WTC11 (cell line): ENCODE measurements around the gene EHD3. TPM values are rescaled to one million over a fixed set of nuclear protein-coding genes. Genes with fewer than 3 reads are reported as not detected.
"Not testable (repeated sequence)": the region's sequence is repeated elsewhere in the genome, so short reads cannot be mapped to it uniquely, and the experiment has no call there.

Experiments used
- ATAC-seq: fragments of 200-7000 bp; cut with Tn5 transposase; 2 replicates; pipeline ENCODE4 v1.10.0; 2021; ENCODE audit warnings: mild to moderate bottlenecking, moderate library complexity
- CTCF ChIA-PET: fragments of 300-600 bp; sonication (Branson Sonifier 250); formaldehyde crosslinking; loops from one replicate; lab custom pipeline; 2021; ENCODE audit warnings: antibody characterized with exemption; lab: Charles Lee
- POLR2A ChIA-PET: fragments of 350-600 bp; sonication (Branson Sonifier 250); formaldehyde crosslinking; loops from one replicate; lab custom pipeline; 2021; ENCODE audit warnings: antibody characterized with exemption; lab: Charles Lee
- DNase-seq: peaks from one replicate; pipeline ENCODE4 v3.0.0; 2021; ENCODE audit warnings: low spot score
- H3K27ac Mint-ChIP-seq: 2 replicates; pipeline ENCODE4 v1.8.0; 2021; ENCODE audit warnings: mixed read lengths
- H3K27me3 Mint-ChIP-seq: 2 replicates; pipeline ENCODE4 v1.8.0; 2021; ENCODE audit warnings: low read depth, mild to moderate bottlenecking, moderate library complexity, mixed read lengths
- H3K36me3 Mint-ChIP-seq: 2 replicates; pipeline ENCODE4 v1.8.0; 2021; ENCODE audit warnings: mixed read lengths
- H3K4me1 Mint-ChIP-seq: 2 replicates; pipeline ENCODE4 v1.8.0; 2022; ENCODE audit warnings: mixed read lengths
- H3K4me3 Mint-ChIP-seq: 2 replicates; pipeline ENCODE4 v1.8.0; 2021; ENCODE audit warnings: mild to moderate bottlenecking, moderate library complexity, mixed read lengths
- H3K9me3 Mint-ChIP-seq: 2 replicates; pipeline ENCODE4 v1.8.0; 2021; ENCODE audit warnings: mixed read lengths
- ATF1 ChIP-seq: sonication (generic); formaldehyde crosslinking; IDR thresholded peaks from 2 replicates; pipeline ENCODE4 v1.8.1; 2023; ENCODE audit warnings: mild to moderate bottlenecking, moderate library complexity, missing genetic modification reagents
- CREB1 ChIP-seq: sonication (generic); formaldehyde crosslinking; IDR thresholded peaks from 2 replicates; pipeline ENCODE4 v1.8.0; 2023; ENCODE audit warnings: mild to moderate bottlenecking, missing genetic modification reagents
- E2F5 ChIP-seq: sonication (generic); formaldehyde crosslinking; IDR thresholded peaks from 2 replicates; pipeline ENCODE4 v1.8.1; 2022; ENCODE audit warnings: mild to moderate bottlenecking, moderate library complexity, missing genetic modification reagents
- GRHL2 ChIP-seq: fragments of 250-450 bp; sonication (Bioruptor Pico); IDR thresholded peaks from 2 replicates; pipeline ENCODE4 v1.8.0; 2022; ENCODE audit warnings: mild to moderate bottlenecking, moderate library complexity; ENCODE audit not compliant: insufficient replicate concordance, severe bottlenecking
- PRRX2 ChIP-seq: fragments of 250-450 bp; sonication (Bioruptor Pico); IDR thresholded peaks from 2 replicates; pipeline ENCODE4 v1.8.0; 2021; ENCODE audit warnings: mild to moderate bottlenecking
- ZNF121 ChIP-seq: sonication (generic); formaldehyde crosslinking; IDR thresholded peaks from 2 replicates; pipeline ENCODE4 v1.8.0; 2023; ENCODE audit warnings: missing genetic modification reagents
- ZNF423 ChIP-seq: fragments of 250-450 bp; sonication (Bioruptor Pico); IDR thresholded peaks from 2 replicates; pipeline ENCODE4 v2.1.2; 2022; ENCODE audit warnings: mild to moderate bottlenecking, moderate library complexity
- total RNA-seq: library from RNA; stranded (reverse); gene quantifications from 3 replicates; pipeline ENCODE4 v1.2.3, GENCODE V29; 2021
- TF ChIP-seq, protein P1 (sequence below): sonication (generic); formaldehyde crosslinking; IDR thresholded peaks from 2 replicates; pipeline ENCODE4 v1.8.0; 2022; ENCODE audit warnings: mild to moderate bottlenecking, missing genetic modification reagents
- TF ChIP-seq, protein P2 (sequence below): sonication (generic); formaldehyde crosslinking; IDR thresholded peaks from 2 replicates; pipeline ENCODE4 v1.8.1; 2022; ENCODE audit warnings: low read depth, mild to moderate bottlenecking, moderate library complexity, missing genetic modification reagents, borderline replicate concordance
- TF ChIP-seq, protein P3 (sequence below): sonication (generic); formaldehyde crosslinking; IDR thresholded peaks from 2 replicates; pipeline ENCODE4 v1.8.0; 2022; ENCODE audit warnings: mild to moderate bottlenecking, missing genetic modification reagents
- TF ChIP-seq, protein P4 (sequence below): sonication (generic); formaldehyde crosslinking; IDR thresholded peaks from 2 replicates; pipeline ENCODE4 v1.8.0; 2023; ENCODE audit warnings: mild to moderate bottlenecking, missing genetic modification reagents

EHD3 gene
- total RNA-seq, 1 experiment from 2014 or later, result 10.0 TPM

GRCh38 chr2:31277621-31278020 is 43.7 kb downstream of the EHD3 start:
- no peak for ATAC-seq
- no peak for DNase-seq
- H3K9me3 Mint-ChIP-seq, result no peaks in the 10 kb centered on the region; the same call in 1 of the 2 replicates
- H3K27ac Mint-ChIP-seq, result no peak overlapping the region
- H3K36me3 Mint-ChIP-seq, result no peaks in the 10 kb centered on the region
- ChIA-PET POLR2A (interaction anchor here (0.8 kb wide), 1 partner anchor 16 kb away, joined by 4 read pairs; no protein-coding TSS in a partner anchor), CTCF (no interaction called here)
- TF ChIP-seq ZNF121 (CRISPR knock-in tag) (no peak), GRHL2 (CRISPR knock-in tag) (no peak), ZNF423 (CRISPR knock-in tag) (no peak), CREB1 (CRISPR knock-in tag) (no peak), PRRX2 (CRISPR knock-in tag) (no peak), E2F5 (CRISPR knock-in tag) (no peak)
- TF ChIP-seq, protein P1, sequence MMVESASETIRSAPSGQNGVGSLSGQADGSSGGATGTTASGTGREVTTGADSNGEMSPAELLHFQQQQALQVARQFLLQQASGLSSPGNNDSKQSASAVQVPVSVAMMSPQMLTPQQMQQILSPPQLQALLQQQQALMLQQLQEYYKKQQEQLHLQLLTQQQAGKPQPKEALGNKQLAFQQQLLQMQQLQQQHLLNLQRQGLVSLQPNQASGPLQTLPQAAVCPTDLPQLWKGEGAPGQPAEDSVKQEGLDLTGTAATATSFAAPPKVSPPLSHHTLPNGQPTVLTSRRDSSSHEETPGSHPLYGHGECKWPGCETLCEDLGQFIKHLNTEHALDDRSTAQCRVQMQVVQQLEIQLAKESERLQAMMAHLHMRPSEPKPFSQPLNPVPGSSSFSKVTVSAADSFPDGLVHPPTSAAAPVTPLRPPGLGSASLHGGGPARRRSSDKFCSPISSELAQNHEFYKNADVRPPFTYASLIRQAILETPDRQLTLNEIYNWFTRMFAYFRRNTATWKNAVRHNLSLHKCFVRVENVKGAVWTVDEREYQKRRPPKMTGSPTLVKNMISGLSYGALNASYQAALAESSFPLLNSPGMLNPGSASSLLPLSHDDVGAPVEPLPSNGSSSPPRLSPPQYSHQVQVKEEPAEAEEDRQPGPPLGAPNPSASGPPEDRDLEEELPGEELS, result no peak
- TF ChIP-seq, protein P2, sequence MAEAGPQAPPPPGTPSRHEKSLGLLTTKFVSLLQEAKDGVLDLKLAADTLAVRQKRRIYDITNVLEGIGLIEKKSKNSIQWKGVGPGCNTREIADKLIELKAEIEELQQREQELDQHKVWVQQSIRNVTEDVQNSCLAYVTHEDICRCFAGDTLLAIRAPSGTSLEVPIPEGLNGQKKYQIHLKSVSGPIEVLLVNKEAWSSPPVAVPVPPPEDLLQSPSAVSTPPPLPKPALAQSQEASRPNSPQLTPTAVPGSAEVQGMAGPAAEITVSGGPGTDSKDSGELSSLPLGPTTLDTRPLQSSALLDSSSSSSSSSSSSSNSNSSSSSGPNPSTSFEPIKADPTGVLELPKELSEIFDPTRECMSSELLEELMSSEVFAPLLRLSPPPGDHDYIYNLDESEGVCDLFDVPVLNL (CRISPR knock-in tag), result no peak
- TF ChIP-seq, protein P3, sequence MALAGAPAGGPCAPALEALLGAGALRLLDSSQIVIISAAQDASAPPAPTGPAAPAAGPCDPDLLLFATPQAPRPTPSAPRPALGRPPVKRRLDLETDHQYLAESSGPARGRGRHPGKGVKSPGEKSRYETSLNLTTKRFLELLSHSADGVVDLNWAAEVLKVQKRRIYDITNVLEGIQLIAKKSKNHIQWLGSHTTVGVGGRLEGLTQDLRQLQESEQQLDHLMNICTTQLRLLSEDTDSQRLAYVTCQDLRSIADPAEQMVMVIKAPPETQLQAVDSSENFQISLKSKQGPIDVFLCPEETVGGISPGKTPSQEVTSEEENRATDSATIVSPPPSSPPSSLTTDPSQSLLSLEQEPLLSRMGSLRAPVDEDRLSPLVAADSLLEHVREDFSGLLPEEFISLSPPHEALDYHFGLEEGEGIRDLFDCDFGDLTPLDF (CRISPR knock-in tag), result no peak
- TF ChIP-seq, protein P4, sequence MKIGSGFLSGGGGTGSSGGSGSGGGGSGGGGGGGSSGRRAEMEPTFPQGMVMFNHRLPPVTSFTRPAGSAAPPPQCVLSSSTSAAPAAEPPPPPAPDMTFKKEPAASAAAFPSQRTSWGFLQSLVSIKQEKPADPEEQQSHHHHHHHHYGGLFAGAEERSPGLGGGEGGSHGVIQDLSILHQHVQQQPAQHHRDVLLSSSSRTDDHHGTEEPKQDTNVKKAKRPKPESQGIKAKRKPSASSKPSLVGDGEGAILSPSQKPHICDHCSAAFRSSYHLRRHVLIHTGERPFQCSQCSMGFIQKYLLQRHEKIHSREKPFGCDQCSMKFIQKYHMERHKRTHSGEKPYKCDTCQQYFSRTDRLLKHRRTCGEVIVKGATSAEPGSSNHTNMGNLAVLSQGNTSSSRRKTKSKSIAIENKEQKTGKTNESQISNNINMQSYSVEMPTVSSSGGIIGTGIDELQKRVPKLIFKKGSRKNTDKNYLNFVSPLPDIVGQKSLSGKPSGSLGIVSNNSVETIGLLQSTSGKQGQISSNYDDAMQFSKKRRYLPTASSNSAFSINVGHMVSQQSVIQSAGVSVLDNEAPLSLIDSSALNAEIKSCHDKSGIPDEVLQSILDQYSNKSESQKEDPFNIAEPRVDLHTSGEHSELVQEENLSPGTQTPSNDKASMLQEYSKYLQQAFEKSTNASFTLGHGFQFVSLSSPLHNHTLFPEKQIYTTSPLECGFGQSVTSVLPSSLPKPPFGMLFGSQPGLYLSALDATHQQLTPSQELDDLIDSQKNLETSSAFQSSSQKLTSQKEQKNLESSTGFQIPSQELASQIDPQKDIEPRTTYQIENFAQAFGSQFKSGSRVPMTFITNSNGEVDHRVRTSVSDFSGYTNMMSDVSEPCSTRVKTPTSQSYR, result no peak
- H3K27me3 Mint-ChIP-seq, result no peaks in the 10 kb centered on the region; the same call in 1 of the 2 replicates
- H3K4me3 Mint-ChIP-seq, result no peak overlapping the region
- peaks cover 4% of the 10 kb centered on the region; the same call in 1 of the 2 replicates for H3K4me1 Mint-ChIP-seq

DNA sequence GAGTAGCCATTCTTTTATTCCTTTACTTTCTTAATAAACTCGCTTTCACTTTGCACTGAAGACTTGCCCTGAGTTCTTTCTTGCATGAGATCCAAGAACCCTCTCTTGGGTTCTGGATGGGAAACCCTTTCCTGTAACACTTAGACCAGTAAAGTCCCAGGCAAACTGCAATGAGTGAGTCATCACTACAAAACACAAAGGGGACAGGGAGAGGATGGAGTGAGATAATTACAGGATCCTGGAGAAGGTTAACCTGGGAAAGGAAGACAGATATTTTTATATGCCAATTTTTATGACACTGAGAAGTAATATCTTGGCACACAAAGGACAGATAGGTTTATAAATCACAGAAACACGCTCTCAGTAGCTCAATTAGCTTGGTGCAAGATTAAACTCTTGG is 48.7 kb downstream of the EHD3 start:
- Mint-ChIP-seq H3K27me3 (no peaks in the 10 kb centered on the region; the same call in 1 of the 2 replicates), H3K27ac (no peak overlapping the region), H3K36me3 (no peaks in the 10 kb centered on the region), H3K9me3 (peaks cover 6% of the 10 kb centered on the region; the same call in 1 of the 2 replicates), H3K4me1 (peaks cover 20% of the 10 kb centered on the region), H3K4me3 (no peak overlapping the region)
- POLR2A ChIA-PET, result no interaction called here
- no peak for TF ChIP-seq ATF1 (CRISPR knock-in tag)
- CTCF ChIA-PET, result no interaction called here
- DNase-seq (no peak), ATAC-seq (no peak)

DNA sequence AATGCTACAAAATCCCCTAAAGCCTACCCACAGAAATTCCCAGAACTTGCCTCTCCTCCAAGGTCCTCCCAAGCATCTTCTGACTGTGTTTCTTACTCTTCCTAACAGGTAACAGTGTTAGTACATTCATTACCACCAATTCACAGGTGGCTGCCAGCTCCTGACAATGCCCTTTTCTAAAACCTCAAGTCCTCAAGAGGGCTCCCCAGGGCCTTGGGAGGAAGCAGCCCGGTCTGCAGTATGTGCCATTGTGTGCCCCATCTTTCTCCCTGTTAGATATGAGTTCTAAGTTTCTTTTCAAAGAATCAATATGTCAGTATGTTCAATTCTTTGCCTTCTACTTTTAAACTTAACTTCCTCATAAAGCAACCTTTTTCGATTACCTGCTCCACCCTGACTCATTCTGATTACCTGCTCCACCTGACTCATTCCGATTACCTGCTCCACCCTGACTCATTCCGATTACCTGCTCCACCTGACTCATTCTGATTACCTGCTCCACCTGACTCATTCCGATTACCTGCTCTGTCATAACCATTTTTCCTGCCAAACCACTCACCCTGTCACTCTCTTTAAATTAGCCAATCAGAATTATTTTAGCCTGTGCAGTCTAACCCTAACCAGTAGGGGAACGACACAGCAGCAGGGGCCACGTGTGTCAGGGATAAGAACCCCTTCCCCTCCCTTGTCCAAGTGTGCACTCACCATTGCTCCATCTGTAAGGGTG is 49.4 kb downstream of the EHD3 start:
- H3K4me3 Mint-ChIP-seq, ATAC-seq, POLR2A ChIA-PET, H3K36me3 Mint-ChIP-seq, H3K9me3 Mint-ChIP-seq, DNase-seq, H3K27ac Mint-ChIP-seq, H3K27me3 Mint-ChIP-seq: not testable (repeated sequence)
- H3K4me1 Mint-ChIP-seq, result peaks cover 24% of the 10 kb centered on the region
- CTCF ChIA-PET, result interaction anchor here (1.3 to 1.5 kb wide), 2 partner anchors 10 to 50 kb away, joined by 3 read pairs; no protein-coding TSS in a partner anchor
